ENCODE results near the gene PPP2R3A.
"Not testable (repeated sequence)": the region's sequence is repeated elsewhere in the genome, so short reads cannot be mapped to it uniquely, and the experiment has no call there.

GRCh38 chr3:136163607-136164006, 198.1 kb downstream of the PPP2R3A start:
- TF ChIP-seq CTCF, EP300, POLR2A (IDR thresholded peaks at IDR 0.05): not testable (repeated sequence)

Data from ovary (tissue), 3 donors.